Stimulated activated CD8-positive, alpha-beta memory T cell treated with anti-CD3 and anti-CD28 coated beads, Interleukin-15, amount 100 ng/mL, for 48 hours (primary cell): ENCODE results near the gene TUBB2B.
"Not testable (repeated sequence)": the region's sequence is repeated elsewhere in the genome, so short reads cannot be mapped to it uniquely, and the experiment has no call there.

Experiments used
- DNase-seq, 2 donors: peaks; one replicate each; pipeline ENCODE4 v3.0.0-alpha.2; 2020; ENCODE audit warnings: low read depth in 2 of 2

TUBB2B gene

GRCh38 chr6:3210024-3210610 is 17.3 kb downstream of the TUBB2B start:
- DNase-seq, result no peak

DNA sequence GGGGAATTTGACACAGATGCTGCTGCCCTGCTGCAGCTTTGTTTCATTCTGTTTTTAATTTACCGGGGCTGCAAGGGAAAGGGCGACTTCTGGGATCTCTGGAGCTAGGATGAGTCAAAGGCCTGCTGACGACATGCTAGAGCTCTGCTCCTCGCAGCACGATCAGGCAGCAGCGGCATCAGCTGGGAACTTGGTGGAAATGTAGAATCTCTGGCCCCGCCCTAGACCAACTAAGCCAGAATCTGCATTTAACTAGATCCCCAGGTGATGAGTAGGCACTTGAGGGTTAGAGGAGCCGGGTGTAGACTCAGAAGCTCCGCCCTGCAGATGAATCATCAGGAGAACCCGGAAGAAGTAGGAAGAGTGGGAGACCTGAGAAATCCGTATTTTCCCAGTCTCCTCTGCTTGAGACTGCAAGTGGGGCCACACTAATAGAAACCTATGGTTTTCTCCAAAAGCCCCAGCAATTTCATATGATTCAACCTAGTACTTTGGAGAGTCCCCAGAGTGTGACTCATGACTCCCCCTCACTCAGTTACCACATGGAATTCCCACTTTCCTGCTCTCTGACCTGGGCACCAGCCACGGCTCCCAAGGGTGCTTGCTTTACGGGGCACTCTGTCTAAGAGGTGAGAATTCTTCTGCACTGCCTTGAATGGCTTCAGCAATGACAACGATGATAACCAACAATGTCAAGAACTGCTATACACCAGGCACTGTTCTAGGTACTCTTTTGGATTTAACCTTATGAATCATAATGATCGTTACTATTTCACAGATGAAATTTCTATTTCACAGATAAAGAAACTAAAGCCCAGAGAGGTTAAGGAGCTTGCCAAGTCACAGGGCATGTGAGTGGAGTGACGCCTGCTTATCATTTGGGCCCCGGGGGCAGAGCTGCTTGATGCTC is 18.1 kb downstream of the TUBB2B start:
- DNase-seq, result peak; percentile 58 to 62

DNA sequence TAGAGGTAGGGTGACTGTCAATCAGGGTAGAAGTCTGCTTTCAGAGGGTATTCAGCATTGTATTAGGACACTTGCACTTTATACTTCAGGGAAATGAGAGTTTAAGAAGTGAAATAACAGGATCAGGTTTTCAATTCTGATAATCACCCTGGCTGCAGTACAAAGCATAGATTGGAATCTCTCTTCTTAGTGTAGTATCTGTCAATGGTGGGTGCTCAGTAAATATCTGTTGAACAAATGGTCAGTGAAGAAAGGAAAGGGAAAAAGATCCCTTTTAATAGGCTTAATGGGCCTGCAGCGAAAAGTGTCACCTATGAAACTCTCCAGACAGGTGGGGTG is 18.7 kb downstream of the TUBB2B start:
- DNase-seq, result no peak

DNA sequence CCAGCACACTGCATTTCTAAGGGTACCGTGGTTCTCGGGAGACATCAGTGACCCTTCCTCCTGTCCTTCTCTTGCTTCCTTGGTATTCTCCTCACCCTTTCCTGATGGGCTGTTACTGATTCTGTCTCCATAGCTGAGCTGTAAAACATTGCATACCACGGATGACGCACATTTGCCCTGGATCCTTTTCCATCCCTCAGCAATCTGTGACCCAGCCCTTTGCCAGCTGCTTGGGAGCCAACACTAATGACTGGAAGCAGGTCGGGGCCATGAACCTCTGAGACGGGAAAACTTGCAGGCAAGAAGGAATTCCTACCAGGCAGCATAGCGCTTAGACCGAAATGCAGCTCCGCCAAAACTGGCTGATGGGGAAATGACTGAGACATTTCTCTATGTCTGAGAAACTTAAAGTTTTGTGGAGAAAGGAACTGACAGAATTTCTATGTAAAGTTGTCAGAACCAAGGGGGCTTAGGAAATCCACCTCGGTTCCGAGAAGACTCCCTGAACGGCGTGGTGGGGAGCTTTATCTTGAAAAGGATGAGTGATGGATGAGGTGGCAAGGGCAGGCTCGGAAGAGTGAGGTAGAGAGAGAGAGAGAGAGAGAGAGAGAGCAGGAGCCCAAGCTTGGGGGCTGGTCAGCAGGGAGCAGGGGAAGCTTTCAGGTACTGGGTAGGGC is 19.2 kb downstream of the TUBB2B start:
- DNase-seq, result no peak

- DNase-seq, result no peak
Measured at GRCh38 chr6:3206339-3207015, 21.0 kb downstream of the TUBB2B start.

DNA sequence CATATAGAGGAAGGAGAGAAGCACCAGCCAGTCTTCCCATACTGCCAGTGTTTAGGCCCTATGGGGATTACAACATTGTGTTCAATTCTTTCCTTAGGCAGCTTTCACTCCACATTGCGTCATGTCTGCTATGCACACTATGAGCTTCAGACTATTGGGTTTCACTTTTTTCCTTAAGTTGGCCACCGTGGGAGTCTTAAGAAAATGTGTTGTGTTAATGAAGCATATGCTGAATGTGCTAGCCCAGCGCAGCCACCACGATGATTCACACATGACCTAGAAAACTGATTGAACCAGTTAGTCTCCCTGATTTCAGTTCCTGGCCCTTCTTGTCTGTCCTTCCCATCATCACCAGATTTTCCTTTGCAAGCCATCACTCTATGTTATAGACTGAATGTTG is 21.5 kb downstream of the TUBB2B start:
- no peak for DNase-seq

- DNase-seq, result no peak
Measured at GRCh38 chr6:3204921-3205320, 22.5 kb downstream of the TUBB2B start.

DNA sequence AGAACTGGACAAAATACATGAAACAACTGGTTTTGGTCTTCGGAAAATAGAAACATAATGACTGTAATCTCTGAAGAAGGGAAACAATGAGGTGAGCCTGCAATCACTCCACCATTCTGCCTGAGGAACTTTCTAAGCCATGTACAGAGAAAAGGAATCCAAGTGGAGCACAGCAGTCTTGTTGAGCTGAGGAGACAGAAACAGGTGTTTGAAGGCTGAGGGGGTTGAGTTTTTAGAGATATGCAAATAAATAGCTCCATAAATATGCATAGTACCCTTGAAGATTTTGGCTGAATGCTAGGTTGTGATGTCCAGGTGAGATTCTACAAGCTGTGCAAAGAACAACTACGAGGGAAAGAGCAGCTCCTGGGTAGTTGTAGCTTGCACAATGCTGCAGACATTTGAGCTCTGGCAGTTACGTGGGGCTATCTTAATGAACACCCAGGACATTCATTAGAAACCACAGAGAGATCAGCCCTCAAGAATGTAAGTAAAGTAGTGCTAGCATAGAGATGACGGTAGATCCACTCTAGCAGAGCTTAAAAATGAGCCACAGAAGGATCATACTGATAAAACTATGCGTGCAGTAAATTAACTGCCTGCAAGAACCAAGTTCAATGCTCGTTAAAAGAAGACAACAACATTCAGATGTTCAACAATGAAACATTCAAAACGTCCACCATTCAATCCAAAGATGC is 24.3 kb downstream of the TUBB2B start:
- DNase-seq, result no peak

- no peak for DNase-seq
Measured at GRCh38 chr6:3201388-3201787, 26.1 kb downstream of the TUBB2B start.

- no peak for DNase-seq
Measured at GRCh38 chr6:3200682-3201081, 26.8 kb downstream of the TUBB2B start.

DNA sequence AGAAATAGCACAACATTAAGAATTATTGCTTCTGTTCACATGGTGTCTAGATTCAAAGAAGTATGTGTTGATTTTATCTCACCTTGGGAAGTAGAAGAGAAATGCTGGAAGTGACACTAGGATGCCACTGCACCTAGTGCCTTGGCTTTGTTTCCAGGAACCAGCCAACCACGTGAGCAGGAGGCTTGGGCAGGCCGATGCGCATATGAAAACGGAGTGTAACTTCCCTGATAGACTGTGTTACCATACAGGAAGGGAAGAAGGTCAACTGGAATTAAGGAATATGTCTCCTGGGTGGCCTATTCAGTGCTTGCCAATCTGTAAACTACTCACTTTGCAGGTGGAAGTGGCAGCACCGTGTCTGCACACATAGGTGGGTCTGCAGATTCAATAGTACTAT is 28.1 kb downstream of the TUBB2B start:
- no peak for DNase-seq

DNA sequence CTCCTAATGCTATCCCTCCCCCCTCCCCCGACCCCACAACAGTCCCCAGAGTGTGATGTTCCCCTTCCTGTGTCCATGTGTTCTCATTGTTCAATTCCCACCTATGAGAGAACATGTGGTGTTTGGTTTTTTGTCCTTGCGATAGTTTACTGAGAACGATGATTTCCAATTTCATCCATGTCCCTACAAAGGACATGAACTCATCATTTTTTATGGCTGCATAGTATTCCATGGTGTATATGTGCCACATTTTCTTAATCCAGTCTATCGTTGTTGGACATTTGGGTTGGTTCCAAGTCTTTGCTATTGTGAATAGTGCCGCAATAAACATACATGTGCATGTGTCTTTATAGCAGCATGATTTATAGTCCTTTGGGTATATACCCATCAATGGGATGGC is 29.7 kb downstream of the TUBB2B start:
- DNase-seq, result not testable (repeated sequence)

DNA sequence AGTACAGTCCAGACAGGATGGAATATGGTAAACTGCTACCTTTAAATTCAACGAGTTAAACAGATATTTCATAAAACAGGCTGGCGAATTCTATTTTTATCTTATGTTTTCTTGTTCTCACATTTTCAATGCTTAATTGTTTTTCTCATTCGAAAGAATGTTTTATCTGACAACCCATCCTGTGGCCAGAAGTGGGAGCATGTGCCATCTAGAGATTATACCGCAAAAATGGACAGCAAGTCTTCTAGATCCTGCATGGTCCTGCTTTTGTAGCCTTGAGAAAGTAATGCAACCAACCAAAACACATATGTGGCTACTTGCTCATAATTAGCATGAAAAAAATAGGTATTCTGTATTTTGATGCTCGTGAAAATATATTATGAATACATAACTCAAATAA is 30.7 kb downstream of the TUBB2B start:
- DNase-seq, result no peak

DNA sequence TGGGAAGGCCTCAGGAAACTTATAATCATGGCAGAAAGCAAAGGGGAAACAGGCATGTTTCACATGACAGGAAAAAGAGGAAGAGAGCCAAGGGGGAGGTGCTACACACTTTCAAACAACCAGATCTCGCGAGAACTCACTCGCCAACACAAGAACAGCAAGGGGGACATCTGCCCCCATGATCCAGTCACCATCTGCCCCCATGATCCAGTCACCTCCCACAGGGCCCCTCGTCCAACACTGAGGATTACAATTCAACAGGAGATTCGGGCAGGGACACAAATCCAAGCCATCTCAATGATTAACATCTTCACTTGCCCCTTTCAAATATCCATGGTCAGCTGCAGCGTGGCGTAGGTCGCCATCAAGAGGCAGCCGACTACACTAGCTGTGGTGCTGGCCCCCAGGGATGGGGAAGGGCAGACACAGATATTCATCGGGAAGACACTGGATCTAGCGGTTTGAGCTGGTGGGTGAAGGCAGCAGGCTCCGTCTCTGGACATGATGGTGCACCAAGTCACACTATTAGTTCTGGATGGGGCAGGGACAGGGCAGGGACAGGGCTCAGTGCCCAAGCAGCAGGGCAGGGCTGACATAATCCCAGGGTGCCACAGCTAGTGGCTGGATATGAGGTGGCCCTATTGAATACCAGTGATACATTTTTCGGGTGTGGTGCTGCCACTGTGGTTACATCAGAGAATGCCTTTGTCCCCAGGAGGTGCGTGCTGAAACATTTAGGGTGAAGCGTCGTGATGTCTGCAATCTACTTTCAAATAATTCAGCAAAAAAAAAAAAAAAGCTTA is 31.6 kb downstream of the TUBB2B start:
- no peak for DNase-seq

- no peak for DNase-seq
Measured at GRCh38 chr6:3195420-3195694, 32.1 kb downstream of the TUBB2B start.

- no peak for DNase-seq
Measured at GRCh38 chr6:3194535-3195419, 32.7 kb downstream of the TUBB2B start.

GRCh38 chr6:3193102-3193849 is 34.2 kb downstream of the TUBB2B start:
- no peak for DNase-seq

GRCh38 chr6:3190779-3191178 is 36.7 kb downstream of the TUBB2B start:
- no peak for DNase-seq

GRCh38 chr6:3190056-3190455 is 37.4 kb downstream of the TUBB2B start:
- no peak for DNase-seq
